ENCODE results near the gene ZSWIM1. TPM values are rescaled to one million over a fixed set of nuclear protein-coding genes. Genes with fewer than 3 reads are reported as not detected.

ZSWIM1 gene
- polyA plus RNA-seq (ENCODE audit: low read depth in 6 of 6), result 10 to 100 TPM in 1 of 6 donors, 1 to 10 TPM in 4, not detected in 1; 3.0 to 11.6 (median 4.7) TPM

GRCh38 chr20:45880988-45881788, at the start of gene ZSWIM1:
TSS of gene ZSWIM1 (plus strand) at chr20:45881227. CDS start at chr20:45882593, 1,366 bp downstream.
- DNase-seq (peak; percentile 97), ATAC-seq (ENCODE audit: low read depth in 2 of 2) (peak; percentile 100)
- Mint-ChIP-seq H3K9me3 (no peaks in the 10 kb centered on the region), H3K27ac (peak within 1 kb of the TSS; percentile 91 to 97 (median 94)), H3K27me3 (no peaks in the 10 kb centered on the region), H3K4me1 (peaks cover 25 to 29% (median 27%) of the 10 kb centered on the region in 3 donors), H3K4me3 (peak within 1 kb of the TSS; percentile 81 to 99 (median 94)), H3K36me3 (peaks cover 0 to 13% of the 10 kb centered on the region in 2 donors)

GRCh38 chr20:45832619-45833018, 48.4 kb upstream of the ZSWIM1 start:
- H3K36me3 Mint-ChIP-seq, result no peaks in the 10 kb centered on the region
- peak overlapping the region; percentile 78 to 95 (median 82) for H3K4me3 Mint-ChIP-seq
- H3K9me3 Mint-ChIP-seq, result no peaks in the 10 kb centered on the region
- H3K27ac Mint-ChIP-seq, result peak overlapping the region in 4 of 6 donors; percentile 2 to 78 (median 28)
- no peak for ATAC-seq (ENCODE audit: low read depth in 2 of 2)
- DNase-seq, result no peak
- peaks cover 0 to 12% (median 0%) of the 10 kb centered on the region in 3 donors for H3K27me3 Mint-ChIP-seq
- H3K4me1 Mint-ChIP-seq, result peaks cover 9 to 15% (median 13%) of the 10 kb centered on the region in 3 donors

- ATAC-seq (ENCODE audit: low read depth in 2 of 2) (peak; percentile 66 to 69), DNase-seq (no peak)
- H3K27ac Mint-ChIP-seq, result peak within 1 kb of the TSS; percentile 2 to 95 (median 61)
- peaks cover 0 to 9% (median 0%) of the 10 kb centered on the region in 3 donors for H3K27me3 Mint-ChIP-seq
- H3K9me3 Mint-ChIP-seq, result no peaks in the 10 kb centered on the region
- peaks cover 9 to 15% (median 13%) of the 10 kb centered on the region in 3 donors for H3K4me1 Mint-ChIP-seq
- no peaks in the 10 kb centered on the region for H3K36me3 Mint-ChIP-seq
- peak within 1 kb of the TSS; percentile 78 to 95 (median 86) for H3K4me3 Mint-ChIP-seq
Observed at GRCh38 chr20:45833030-45833882, 47.8 kb upstream of the ZSWIM1 start, which contains the start of gene SNX21. TSS of gene SNX21 (plus strand) at chr20:45833799. CDS start at chr20:45833920, 121 bp downstream.

GRCh38 chr20:45833883-45834796, 46.9 kb upstream of the ZSWIM1 start:
- ATAC-seq (ENCODE audit: low read depth in 2 of 2) (peak; percentile 71 to 78), DNase-seq (peak; percentile 39)
- H3K4me1 Mint-ChIP-seq, result peaks cover 9 to 15% (median 13%) of the 10 kb centered on the region in 3 donors
- no peaks in the 10 kb centered on the region for H3K9me3 Mint-ChIP-seq
- peak overlapping the region in 2 of 6 donors; percentile 2 to 28 for H3K27ac Mint-ChIP-seq
- H3K36me3 Mint-ChIP-seq, result no peaks in the 10 kb centered on the region
- H3K4me3 Mint-ChIP-seq, result peak overlapping the region; percentile 51 to 95 (median 86)
- H3K27me3 Mint-ChIP-seq, result peaks cover 0 to 6% (median 0%) of the 10 kb centered on the region in 3 donors

- peak overlapping the region; percentile 51 to 95 (median 75) for H3K4me3 Mint-ChIP-seq
- peak overlapping the region in 1 of 6 donors; percentile 28 for H3K27ac Mint-ChIP-seq
- peaks cover 9 to 15% (median 13%) of the 10 kb centered on the region in 3 donors for H3K4me1 Mint-ChIP-seq
- ATAC-seq (ENCODE audit: low read depth in 2 of 2), result no peak
- H3K9me3 Mint-ChIP-seq, result no peaks in the 10 kb centered on the region
- H3K36me3 Mint-ChIP-seq, result no peaks in the 10 kb centered on the region
- peaks cover 0 to 6% (median 0%) of the 10 kb centered on the region in 3 donors for H3K27me3 Mint-ChIP-seq
- DNase-seq, result no peak
Observed at GRCh38 chr20:45834797-45835161, 46.2 kb upstream of the ZSWIM1 start.

- no peak for ATAC-seq (ENCODE audit: low read depth in 2 of 2)
- Mint-ChIP-seq H3K36me3 (no peaks in the 10 kb centered on the region), H3K4me1 (peaks cover 9 to 15% (median 10%) of the 10 kb centered on the region in 3 donors), H3K27me3 (peaks cover 0 to 6% (median 0%) of the 10 kb centered on the region in 3 donors), H3K27ac (no peak overlapping the region), H3K9me3 (no peaks in the 10 kb centered on the region), H3K4me3 (peak overlapping the region in 5 of 8 donors; percentile 51 to 85 (median 74))
- DNase-seq, result no peak
Observed at GRCh38 chr20:45835329-45835765, 45.7 kb upstream of the ZSWIM1 start.

GRCh38 chr20:45835825-45836224, 45.2 kb upstream of the ZSWIM1 start:
- no peak for DNase-seq
- Mint-ChIP-seq H3K27ac (no peak overlapping the region), H3K27me3 (peaks cover 0 to 6% (median 0%) of the 10 kb centered on the region in 3 donors), H3K9me3 (no peaks in the 10 kb centered on the region), H3K4me3 (peak overlapping the region in 5 of 8 donors; percentile 12 to 54 (median 17)), H3K36me3 (no peaks in the 10 kb centered on the region), H3K4me1 (peaks cover 9 to 15% (median 9%) of the 10 kb centered on the region in 3 donors)
- ATAC-seq (ENCODE audit: low read depth in 2 of 2), result no peak

GRCh38 chr20:45836841-45837240, 44.2 kb upstream of the ZSWIM1 start:
- no peak overlapping the region for H3K27ac Mint-ChIP-seq

GRCh38 chr20:45840700-45841198, 40.3 kb upstream of the ZSWIM1 start:
- no peaks in the 10 kb centered on the region for H3K27me3 Mint-ChIP-seq
- no peak overlapping the region for H3K4me3 Mint-ChIP-seq
- ATAC-seq (ENCODE audit: low read depth in 2 of 2) (no peak), DNase-seq (no peak)
- peaks cover 15 to 20% (median 16%) of the 10 kb centered on the region in 3 donors for H3K4me1 Mint-ChIP-seq
- H3K27ac Mint-ChIP-seq, result no peak overlapping the region
- H3K36me3 Mint-ChIP-seq, result peaks cover 5 to 15% of the 10 kb centered on the region in 2 donors
- no peaks in the 10 kb centered on the region for H3K9me3 Mint-ChIP-seq

More at GRCh38 chr20:45836841-45837240, 44.2 kb upstream of the ZSWIM1 start:
- no peak for ATAC-seq (ENCODE audit: low read depth in 2 of 2)
- Mint-ChIP-seq H3K4me1 (peaks cover 13 to 20% (median 16%) of the 10 kb centered on the region in 3 donors), H3K27me3 (peaks cover 0 to 6% (median 0%) of the 10 kb centered on the region in 3 donors), H3K9me3 (no peaks in the 10 kb centered on the region), H3K4me3 (peak overlapping the region in 1 of 8 donors; percentile 47), H3K36me3 (no peaks in the 10 kb centered on the region)
- DNase-seq, result no peak

GRCh38 chr20:45841407-45842129, 39.5 kb upstream of the ZSWIM1 start:
- H3K36me3 Mint-ChIP-seq, result peaks cover 5 to 15% of the 10 kb centered on the region in 2 donors
- no peak for ATAC-seq (ENCODE audit: low read depth in 2 of 2)
- peak overlapping the region; percentile 45 to 84 (median 77) for H3K27ac Mint-ChIP-seq
- H3K4me1 Mint-ChIP-seq, result peaks cover 15 to 20% (median 16%) of the 10 kb centered on the region in 3 donors
- H3K9me3 Mint-ChIP-seq, result no peaks in the 10 kb centered on the region
- peak overlapping the region in 7 of 8 donors; percentile 2 to 85 (median 43) for H3K4me3 Mint-ChIP-seq
- no peaks in the 10 kb centered on the region for H3K27me3 Mint-ChIP-seq
- no peak for DNase-seq

- DNase-seq, result peak; percentile 51
- no peaks in the 10 kb centered on the region for H3K27me3 Mint-ChIP-seq
- H3K9me3 Mint-ChIP-seq, result no peaks in the 10 kb centered on the region
- ATAC-seq (ENCODE audit: low read depth in 2 of 2), result peak; percentile 100
- peak overlapping the region in 7 of 8 donors; percentile 2 to 85 (median 30) for H3K4me3 Mint-ChIP-seq
- H3K4me1 Mint-ChIP-seq, result peaks cover 15 to 20% (median 16%) of the 10 kb centered on the region in 3 donors
- peaks cover 5 to 15% of the 10 kb centered on the region in 2 donors for H3K36me3 Mint-ChIP-seq
- peak overlapping the region; percentile 45 to 84 (median 77) for H3K27ac Mint-ChIP-seq
Observed at GRCh38 chr20:45842169-45842812, 38.7 kb upstream of the ZSWIM1 start.
